Glutamatergic neuron (in vitro differentiated cells): Measurements from ENCODE around the gene SPATS2L. TPM values are rescaled to one million over a fixed set of nuclear protein-coding genes. Genes with fewer than 3 reads are reported as not detected.

Experiments
- DNase-seq: peaks from one replicate; pipeline ENCODE4 v3.0.0; 2022
- H3K27ac Mint-ChIP-seq: one replicate; pipeline ENCODE4 v1.8.0; 2020; ENCODE audit warnings: mild to moderate bottlenecking, mixed read lengths, inconsistent platforms; ENCODE audit not compliant: unreplicated experiment
- H3K27me3 Mint-ChIP-seq: one replicate; pipeline ENCODE4 v1.8.0; 2020; ENCODE audit warnings: mild to moderate bottlenecking, moderate library complexity, mixed read lengths, inconsistent platforms; ENCODE audit not compliant: unreplicated experiment
- H3K36me3 Mint-ChIP-seq: one replicate; pipeline ENCODE4 v1.8.0; 2020; ENCODE audit warnings: mild to moderate bottlenecking, mixed read lengths, inconsistent platforms; ENCODE audit not compliant: unreplicated experiment
- H3K4me1 Mint-ChIP-seq: one replicate; pipeline ENCODE4 v1.8.0; 2020; ENCODE audit warnings: mild to moderate bottlenecking, low read depth, mixed read lengths, inconsistent platforms; ENCODE audit not compliant: unreplicated experiment
- H3K4me3 Mint-ChIP-seq: one replicate; pipeline ENCODE4 v1.8.0; 2020; ENCODE audit warnings: mild to moderate bottlenecking, mixed read lengths, inconsistent platforms; ENCODE audit not compliant: unreplicated experiment
- H3K9me3 Mint-ChIP-seq: one replicate; pipeline ENCODE4 v1.8.0; 2020; ENCODE audit warnings: mild to moderate bottlenecking, moderate library complexity, mixed read lengths, inconsistent platforms; ENCODE audit not compliant: unreplicated experiment
- CTCF ChIP-seq: fragments of 200-600 bp; sonication (generic); IDR thresholded peaks from one replicate; pipeline ENCODE4 v1.5.0; 2021; ENCODE audit not compliant: partially characterized antibody, unreplicated experiment
- total RNA-seq: library from RNA; stranded (reverse); fragmentation: NEBNext Ultra II Directional; extraction: Animal tissue kit (Norgen Biotek cat#: 25700); gene quantifications from one replicate; pipeline ENCODE4 v1.2.1, GENCODE V29; 2021; ENCODE audit not compliant: unreplicated experiment

SPATS2L gene
- total RNA-seq, 1 donor from 2014 or later = 45.5 TPM

GRCh38 chr2:200466425-200467418 lies 160.2 kb downstream of the SPATS2L start:
- no peak for TF ChIP-seq CTCF
- Mint-ChIP-seq H3K9me3 (no peaks in the 10 kb centered on the region), H3K4me1 (peaks cover 9% of the 10 kb centered on the region), H3K4me3 (no peak overlapping the region), H3K27ac (no peak overlapping the region), H3K36me3 (no peaks in the 10 kb centered on the region), H3K27me3 (peaks cover 4% of the 10 kb centered on the region)
- no peak for DNase-seq

GRCh38 chr2:200467806-200468681 lies 161.6 kb downstream of the SPATS2L start:
- Mint-ChIP-seq H3K9me3 (no peaks in the 10 kb centered on the region), H3K36me3 (no peaks in the 10 kb centered on the region), H3K4me1 (peaks cover 9% of the 10 kb centered on the region), H3K27me3 (peaks cover 6% of the 10 kb centered on the region), H3K27ac (no peak overlapping the region), H3K4me3 (no peak overlapping the region)
- DNase-seq = no peak
- no peak for TF ChIP-seq CTCF

GRCh38 chr2:200469708-200470211 lies 163.3 kb downstream of the SPATS2L start:
- no peak for DNase-seq
- no peak for TF ChIP-seq CTCF
- peak overlapping the region; percentile 79 for H3K27ac Mint-ChIP-seq

GRCh38 chr2:200470230-200470629 lies 163.7 kb downstream of the SPATS2L start:
- Mint-ChIP-seq H3K9me3 (no peaks in the 10 kb centered on the region), H3K27ac (no peak overlapping the region), H3K4me3 (no peak overlapping the region), H3K36me3 (no peaks in the 10 kb centered on the region), H3K27me3 (peaks cover 8% of the 10 kb centered on the region), H3K4me1 (peaks cover 9% of the 10 kb centered on the region)
- no peak for TF ChIP-seq CTCF
- DNase-seq = no peak

More at GRCh38 chr2:200469708-200470211, 163.3 kb downstream of the SPATS2L start:
- Mint-ChIP-seq H3K4me3 (no peak overlapping the region), H3K4me1 (peaks cover 9% of the 10 kb centered on the region), H3K36me3 (no peaks in the 10 kb centered on the region), H3K9me3 (no peaks in the 10 kb centered on the region), H3K27me3 (peaks cover 6% of the 10 kb centered on the region)
